Measurements from ENCODE around the gene PXDN.

GRCh38 chr2:1698188-1698945 is 45.9 kb downstream of the PXDN start:
- TF ChIP-seq CTCF (IDR thresholded peaks at IDR 0.05; ENCODE audit: borderline replicate concordance, extremely low read depth, low read length, poor library complexity, severe bottlenecking) (no peak), EZH2 (IDR thresholded peaks at IDR 0.05; ENCODE audit: borderline replicate concordance, low read depth, low read length, severe bottlenecking) (no peak)
